ENCODE results near the gene NCLN. TPM values are rescaled to one million over a fixed set of nuclear protein-coding genes. Genes with fewer than 3 reads are reported as not detected.

The NCLN gene
- 56.5 to 80.3 TPM (median 74.8 TPM) in 5 replicates for total RNA-seq (2022; extraction: Qiagen RNA extraction)

GRCh38 chr19:3185461-3186159 is at the start of gene NCLN:
TSS of gene NCLN (plus strand) at chr19:3185930. CDS start at chr19:3186031, 101 bp downstream.

GRCh38 chr19:3135961-3136683 is 49.6 kb upstream of the NCLN start, which contains the start of gene GNA15:
TSS of gene GNA15 (plus strand) at chr19:3136033. CDS start at chr19:3136451, 418 bp downstream.

GRCh38 chr19:3178377-3178972 is 7.3 kb upstream of the NCLN start, which contains the start of gene S1PR4:
TSS of gene S1PR4 (plus strand) at chr19:3178769. CDS start at chr19:3178793, 24 bp downstream.

GRCh38 chr19:3224346-3225168 is 38.8 kb downstream of the NCLN start, which contains the start of gene CELF5:
TSS of gene CELF5 (plus strand) at chr19:3224661. CDS start at chr19:3224740, 79 bp downstream.

Other genes starting within 250 kb of the NCLN start
- gene ZNF77, start 241.0 kb upstream of the NCLN start, total RNA-seq (2022; extraction: Qiagen RNA extraction): 1.6 to 1.8 TPM (median 1.8 TPM) in 5 replicates
- gene TLE6, start 208.4 kb upstream of the NCLN start, total RNA-seq (2022; extraction: Qiagen RNA extraction): 4.4 to 7.3 TPM (median 6.1 TPM) in 5 replicates
- 1.7 to 4.0 TPM (median 3.0 TPM) in 5 replicates for gene TLE2, start 156.7 kb upstream of the NCLN start, total RNA-seq (2022; extraction: Qiagen RNA extraction)
- 201 to 271 TPM (median 270 TPM) in 5 replicates for gene TLE5, start 123.4 kb upstream of the NCLN start, total RNA-seq (2022; extraction: Qiagen RNA extraction)
- 25.3 to 38.5 TPM (median 35.4 TPM) in 5 replicates for gene GNA11, start 91.6 kb upstream of the NCLN start, total RNA-seq (2022; extraction: Qiagen RNA extraction)
- gene GNA15, start 49.9 kb upstream of the NCLN start, total RNA-seq (2022; extraction: Qiagen RNA extraction): 0.04 to 0.09 TPM (median 0.08 TPM) in 5 replicates
- gene S1PR4, start 7.2 kb upstream of the NCLN start, total RNA-seq (2022; extraction: Qiagen RNA extraction): 0.08 to 0.29 TPM (median 0.15 TPM) in 5 replicates
- 0.30 to 0.52 TPM (median 0.40 TPM) in 5 replicates for gene CELF5, start 38.7 kb downstream of the NCLN start, total RNA-seq (2022; extraction: Qiagen RNA extraction)
- gene NFIC, start 180.7 kb downstream of the NCLN start, total RNA-seq (2022; extraction: Qiagen RNA extraction): 30.3 to 71.0 TPM (median 68.9 TPM) in 5 replicates